Right cardiac atrium (tissue), 5 donors: Measurements from ENCODE around the gene MAGEB5. TPM values are rescaled to one million over a fixed set of nuclear protein-coding genes. Genes with fewer than 3 reads are reported as not detected.
A peak's percentile ranks its signal among the peaks of the same experiment; 100 is the strongest.
"Not testable (repeated sequence)": the region's sequence is repeated elsewhere in the genome, so short reads cannot be mapped to it uniquely, and the experiment has no call there.

Experiments used
- ATAC-seq, 2 donors: fragments of 200-7000 bp; cut with Tn5 transposase; one replicate each; pipeline versions ENCODE4 v1.8.0 to v1.9.1; 2020; ENCODE audit warnings: moderate library complexity in 2 of 2, mild to moderate bottlenecking in 1 of 2
- DNase-seq, 3 donors: peaks; one replicate each; pipeline ENCODE4 v3.0.0-alpha.2; 2020
- H3K27ac ChIP-seq: one replicate; pipeline ENCODE4 v1.5.1; 2013; ENCODE audit warnings: mild to moderate bottlenecking, low read length, control low read depth, moderate library complexity
- H3K27me3 ChIP-seq: one replicate; pipeline ENCODE4 v1.6.1; 2013; ENCODE audit not compliant: control insufficient read depth, insufficient read depth
- H3K4me1 ChIP-seq: one replicate; pipeline ENCODE4 v1.6.1; 2013; ENCODE audit warnings: low read length; ENCODE audit not compliant: control insufficient read depth, insufficient read depth
- H3K4me3 ChIP-seq: one replicate; pipeline ENCODE4 v1.5.1; 2013; ENCODE audit warnings: low read length, control low read depth
- H3K9me3 ChIP-seq: one replicate; pipeline ENCODE4 v1.6.1; 2013; ENCODE audit warnings: low read length; ENCODE audit not compliant: control insufficient read depth
- WGBS: extraction: QIAGEN DNeasy Blood & Tissue Kit; methylation state at CpG from one replicate; pipeline ENCODE4 v1.1.7; 2013; 5-methylcytosine and 5-hydroxymethylcytosine counted together
- intact Hi-C, 4 donors: fragments of 100-400 bp; cut with DNase I; formaldehyde crosslinking; loops; one replicate each; pipeline versions ENCODE4 v1.11.0 to v1.14.0; 2022 to 2023
- long read RNA-seq, 4 donors: library from polyadenylated mRNA; unstranded; transcript quantifications; one replicate each; pipeline ENCODE4 v2.0.0, GENCODE V29; 2020 to 2021
- polyA plus RNA-seq: library from polyadenylated mRNA; stranded (reverse); fragments of 200-250 nt; gene quantifications from one replicate; pipeline ENCODE4 v1.2.3, GENCODE V29; 2013
- total RNA-seq, 4 donors: library from RNA; stranded (reverse); fragmentation: NEBNext Ultra II Directional; extraction: Animal tissue kit (Norgen Biotek cat#: 25700); gene quantifications; one replicate each; pipeline ENCODE4 v1.2.1, GENCODE V29; 2021
- donor health status: healthy with polysubstance abuse.
- donor health status: DM: no; HTN: yes; CAD: no.
- donor health status: DM: no; HTN: no; CAD: no.
- donor health status: DM: no; HTN: yes; CAD: no; lungs with severe emphysema.
- donor health status: DM: yes; HTN: yes; CAD: no.

MAGEB5 gene, protein sequence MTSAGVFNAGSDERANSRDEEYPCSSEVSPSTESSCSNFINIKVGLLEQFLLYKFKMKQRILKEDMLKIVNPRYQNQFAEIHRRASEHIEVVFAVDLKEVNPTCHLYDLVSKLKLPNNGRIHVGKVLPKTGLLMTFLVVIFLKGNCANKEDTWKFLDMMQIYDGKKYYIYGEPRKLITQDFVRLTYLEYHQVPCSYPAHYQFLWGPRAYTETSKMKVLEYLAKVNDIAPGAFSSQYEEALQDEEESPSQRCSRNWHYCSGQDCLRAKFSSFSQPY
- total RNA-seq (not detected), polyA plus RNA-seq (not detected)
- long read RNA-seq, donor 1, result 0 reads
- long read RNA-seq, donor 2, result 0 reads
- long read RNA-seq, donor 3, result 0 reads
- long read RNA-seq, donor 4, result 0 reads

DNA sequence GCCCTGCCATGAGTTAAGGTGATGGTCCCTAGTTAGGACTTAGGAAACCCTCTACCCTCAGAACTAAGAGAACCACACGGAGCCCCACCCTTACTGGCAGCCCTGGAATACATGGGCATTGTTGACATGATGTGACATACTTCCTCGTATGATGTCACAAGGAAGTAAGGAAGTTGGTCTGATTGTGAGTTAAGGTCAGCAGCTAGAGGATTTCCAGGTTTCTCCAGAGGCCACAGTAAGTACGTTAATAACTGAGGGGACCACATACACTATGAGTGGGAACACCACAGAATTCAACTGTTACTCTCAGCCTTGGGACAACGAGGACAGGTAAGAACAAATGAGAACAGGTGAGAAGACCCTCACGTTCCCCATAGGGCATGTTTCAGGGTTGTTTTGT is at the start of gene MAGEB5:
Gene MAGEB5 (plus strand): TSS at position 301 of the 400 bp plus-strand sequence. CDS start 1,133 bp downstream, outside the sequence.
- Histone ChIP-seq H3K4me1 (no peaks in the 10 kb centered on the region), H3K27ac (no peak within 1 kb of the TSS), H3K4me3 (no peak within 1 kb of the TSS), H3K27me3 (no peaks in the 10 kb centered on the region), H3K9me3 (no peaks in the 10 kb centered on the region)
- 69% methylated on average over 5 of the region's 5 CpGs for WGBS
- intact Hi-C loops, result no loop called here
- ATAC-seq (no peak), DNase-seq (no peak)

GRCh38 chrX:26192204-26192603 is 23.8 kb upstream of the MAGEB5 start, which contains the start of gene MAGEB6:
TSS of gene MAGEB6 (plus strand) at chrX:26192440. CDS start at chrX:26193847, 1,407 bp downstream.
- no peaks in the 10 kb centered on the region for H3K27me3 ChIP-seq
- no peak for ATAC-seq
- 83% methylated on average over 17 of the region's 17 CpGs for WGBS
- H3K9me3 ChIP-seq, result no peaks in the 10 kb centered on the region
- peak in 1 of 3 donors; percentile 48 for DNase-seq
- intact Hi-C loops, result no loop called here
- no peak within 1 kb of the TSS for H3K4me3 ChIP-seq
- no peaks in the 10 kb centered on the region for H3K4me1 ChIP-seq
- no peak within 1 kb of the TSS for H3K27ac ChIP-seq

DNA sequence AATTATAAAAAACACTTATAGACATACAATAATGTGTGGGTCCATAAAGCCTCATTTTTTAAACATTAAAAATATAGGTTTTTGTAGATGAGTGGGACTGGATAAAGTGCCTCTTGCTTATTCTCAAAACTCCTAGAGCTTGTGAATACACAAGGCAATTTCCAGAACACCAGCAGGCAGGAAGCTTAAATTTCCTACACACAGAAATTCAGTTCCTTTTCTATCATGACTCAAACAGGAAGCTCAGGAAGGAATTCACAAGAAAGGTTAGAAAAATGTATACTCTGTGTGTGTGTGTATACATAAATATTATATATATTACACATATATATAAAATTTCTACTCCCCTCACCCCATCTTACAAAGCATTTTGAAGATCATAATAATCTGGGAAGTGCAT is 12.4 kb upstream of the MAGEB5 start:
- H3K27ac ChIP-seq, result no peak overlapping the region
- intact Hi-C loops, result no loop called here
- DNase-seq (no peak), ATAC-seq (no peak)
- H3K4me1 ChIP-seq, result no peaks in the 10 kb centered on the region
- no peaks in the 10 kb centered on the region for H3K27me3 ChIP-seq
- H3K4me3 ChIP-seq, result no peak overlapping the region
- no peaks in the 10 kb centered on the region for H3K9me3 ChIP-seq

- peak in 2 of 3 donors; percentile 26 to 41 for DNase-seq
- H3K9me3 ChIP-seq, H3K4me1 ChIP-seq, ATAC-seq, H3K4me3 ChIP-seq, intact Hi-C loops, H3K27me3 ChIP-seq, H3K27ac ChIP-seq: not testable (repeated sequence)
- WGBS, result 93% methylated on average over 27 of the region's 27 CpGs
Observed at GRCh38 chrX:26204717-26205116, 11.3 kb upstream of the MAGEB5 start.

DNA sequence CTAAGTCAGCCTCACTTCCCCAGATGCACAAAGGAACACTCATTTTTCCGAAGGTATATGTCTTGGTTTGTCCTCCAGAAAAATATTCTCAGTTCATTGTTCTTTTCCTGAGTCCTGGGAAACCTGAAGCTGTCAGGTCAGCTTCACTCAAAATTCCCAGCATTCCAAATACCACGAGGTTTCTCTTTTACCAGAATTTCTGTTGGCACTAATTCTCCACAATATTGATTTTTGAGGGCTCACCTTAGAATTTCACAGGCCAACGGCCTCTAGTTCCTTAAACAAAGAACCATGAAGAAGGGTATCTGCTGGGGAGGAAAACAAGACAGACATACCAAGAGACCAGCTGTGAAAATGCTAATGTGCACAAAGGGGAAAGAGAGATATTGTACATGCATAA is 8.0 kb upstream of the MAGEB5 start:
- H3K27me3 ChIP-seq, result no peaks in the 10 kb centered on the region
- no peaks in the 10 kb centered on the region for H3K9me3 ChIP-seq
- intact Hi-C loops, result no loop called here
- H3K4me3 ChIP-seq, result no peak overlapping the region
- H3K4me1 ChIP-seq, result no peaks in the 10 kb centered on the region
- DNase-seq (no peak), ATAC-seq (no peak)
- 63% methylated on average over 3 of the region's 3 CpGs for WGBS
- H3K27ac ChIP-seq, result no peak overlapping the region

GRCh38 chrX:26219351-26219750 is 3.4 kb downstream of the MAGEB5 start:
- WGBS, result 81% methylated on average over 7 of the region's 7 CpGs
- no peaks in the 10 kb centered on the region for H3K27me3 ChIP-seq
- H3K4me3 ChIP-seq, result no peak overlapping the region
- DNase-seq (no peak), ATAC-seq (no peak)
- H3K9me3 ChIP-seq, result no peaks in the 10 kb centered on the region
- H3K27ac ChIP-seq, result no peak overlapping the region
- no peaks in the 10 kb centered on the region for H3K4me1 ChIP-seq
- intact Hi-C loops, result no loop called here

- H3K4me1 ChIP-seq, result no peaks in the 10 kb centered on the region
- H3K4me3 ChIP-seq, result no peak overlapping the region
- H3K9me3 ChIP-seq, result no peaks in the 10 kb centered on the region
- intact Hi-C loops, result no loop called here
- H3K27me3 ChIP-seq, result no peaks in the 10 kb centered on the region
- 75% methylated on average over 1 of the region's 1 CpG for WGBS
- no peak overlapping the region for H3K27ac ChIP-seq
- DNase-seq (no peak), ATAC-seq (no peak)
Observed at GRCh38 chrX:26234177-26234576, 18.2 kb downstream of the MAGEB5 start.

DNA sequence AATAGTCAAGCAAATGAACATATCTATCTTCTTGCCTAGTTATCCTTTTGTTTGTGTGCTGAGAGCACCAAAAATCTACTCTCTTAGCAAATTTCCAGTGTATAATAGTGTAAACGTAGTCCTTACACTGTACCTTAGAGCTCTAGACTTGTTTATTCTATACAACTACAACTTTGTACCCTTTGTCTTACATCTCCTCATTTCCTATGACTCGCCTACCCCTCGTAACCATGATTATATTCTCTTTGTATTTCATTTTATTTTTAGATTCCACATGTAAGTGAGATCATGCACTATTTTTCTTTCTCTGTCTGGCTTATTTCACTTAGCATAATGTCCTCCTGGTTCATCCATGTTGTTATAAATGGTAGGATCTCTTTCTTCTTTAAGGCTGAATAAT is 37.6 kb downstream of the MAGEB5 start:
- WGBS, result 71% methylated on average over 3 of the region's 3 CpGs
- Histone ChIP-seq H3K27ac (no peak overlapping the region), H3K27me3 (no peaks in the 10 kb centered on the region), H3K9me3 (no peaks in the 10 kb centered on the region), H3K4me3 (no peak overlapping the region), H3K4me1 (no peaks in the 10 kb centered on the region)
- intact Hi-C loops, result no loop called here
- no peak for DNase-seq
- no peak for ATAC-seq

DNA sequence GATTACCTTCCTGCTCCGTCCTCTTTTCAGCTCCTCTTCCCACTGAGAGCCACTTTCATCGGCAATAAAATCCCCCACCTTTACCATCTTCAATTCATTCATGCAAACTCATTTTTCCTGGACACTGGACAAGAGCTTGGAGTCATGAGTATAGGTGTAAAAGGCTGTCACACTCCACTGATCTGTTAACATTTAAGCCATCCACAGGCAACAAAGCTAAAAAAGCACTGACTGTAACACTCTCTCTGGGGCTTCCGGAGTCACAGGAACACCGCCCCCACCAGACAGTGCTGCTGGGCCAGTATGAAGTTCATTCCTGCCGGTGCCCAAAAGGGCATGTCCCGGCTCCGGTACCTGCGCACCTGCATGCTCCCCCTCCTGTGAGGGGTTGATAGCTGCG is 38.5 kb downstream of the MAGEB5 start:
- Histone ChIP-seq H3K27me3 (no peaks in the 10 kb centered on the region), H3K27ac (no peak overlapping the region), H3K4me3 (no peak overlapping the region), H3K4me1 (no peaks in the 10 kb centered on the region), H3K9me3 (no peaks in the 10 kb centered on the region)
- ATAC-seq, result no peak
- DNase-seq, result no peak
- intact Hi-C loops, result no loop called here
- 90% methylated on average over 9 of the region's 9 CpGs for WGBS

DNA sequence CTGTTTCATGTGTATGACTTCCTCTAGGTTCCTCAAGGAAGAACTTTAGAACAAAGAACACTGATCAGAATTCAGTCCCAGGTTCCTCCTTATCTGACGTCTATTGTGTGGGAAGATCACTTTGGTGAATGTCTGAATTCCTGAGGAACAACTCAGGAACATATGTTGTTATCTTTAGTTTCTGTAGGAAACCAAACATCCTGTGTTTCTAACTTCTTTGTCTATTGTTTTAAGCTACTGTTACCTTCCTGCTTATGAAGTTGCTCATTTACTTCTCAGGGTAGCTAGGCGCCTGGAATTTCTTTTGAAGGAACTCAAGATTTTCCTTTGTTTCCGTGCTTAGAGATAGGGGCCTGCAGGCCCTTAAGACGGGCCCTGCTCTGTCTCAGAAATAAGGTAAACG is 46.2 kb downstream of the MAGEB5 start:
- Histone ChIP-seq H3K9me3 (no peaks in the 10 kb centered on the region), H3K4me1 (no peaks in the 10 kb centered on the region), H3K27ac (no peak overlapping the region), H3K4me3 (no peak overlapping the region), H3K27me3 (no peaks in the 10 kb centered on the region)
- intact Hi-C loops, result no loop called here
- DNase-seq (no peak), ATAC-seq (peak; percentile 61 to 91)
- 54% methylated on average over 5 of the region's 5 CpGs for WGBS
